ENCODE results near the gene FBXL16.

GRCh38 chr16:687499-687898, 18.1 kb downstream of the FBXL16 start:
- TF ChIP-seq CTCF (conservative IDR thresholded peaks at IDR 0.05; ENCODE audit: low read length), result no peak
- TF ChIP-seq EZH2phosphoT487 (IDR thresholded peaks at IDR 0.05; ENCODE audit: borderline replicate concordance), result no peak

All from Loucy (cell line).